HEK293 (cell line): ENCODE results near the gene AOAH.

Experiments used
- CTCF ChIA-PET: fragments of 350-600 bp; formaldehyde crosslinking; extraction: SDS; loops from one replicate; lab custom pipeline; 2021; ENCODE audit warnings: antibody characterized with exemption; lab: Yijun Ruan, JAX
- POLR2A ChIA-PET: fragments of 300-600 bp; formaldehyde crosslinking; extraction: SDS; loops from one replicate; lab custom pipeline; 2020; ENCODE audit warnings: antibody characterized with exemption, inconsistent platforms; lab: Yijun Ruan, JAX
- H3K27ac ChIP-seq: fragments of 200-500 bp; sonication (Bioruptor generic); 2 replicates; pipeline ENCODE4 v1.5.1; 2014; ENCODE audit warnings: low read depth, low read length, control low read depth, inconsistent platforms; ENCODE audit errors: extremely low read depth
- H3K36me3 ChIP-seq, 2 experiments: fragments of 200-500 bp in 1 of 2; sonication (Bioruptor generic) in 1 of 2; 1 replicate in 1 of 2; 2 replicates in 1 of 2; pipeline ENCODE4 v1.5.1; 2014 to 2017; ENCODE audit warnings: inconsistent platforms in 2 of 2, low read length in 2 of 2; ENCODE audit not compliant: control insufficient read depth in 2 of 2, insufficient read depth in 1 of 2
- H3K4me1 ChIP-seq: fragments of 200-500 bp; sonication (Bioruptor generic); 2 replicates; pipeline ENCODE4 v1.5.1; 2014; ENCODE audit warnings: mild to moderate bottlenecking, low read length, inconsistent platforms; ENCODE audit not compliant: control insufficient read depth, insufficient read depth
- H3K4me3 ChIP-seq: 2 replicates; pipeline ENCODE4 v1.5.1; 2011; ENCODE audit warnings: low read depth, mild to moderate bottlenecking, control low read depth, low read length, moderate library complexity
- H3K9me3 ChIP-seq: fragments of 200-500 bp; sonication (Bioruptor generic); 2 replicates; pipeline ENCODE4 v1.5.1; 2014; ENCODE audit warnings: low read depth, low read length, inconsistent platforms; ENCODE audit not compliant: control insufficient read depth, insufficient read depth
- BCL11B ChIP-seq: fragments of 450-650 bp; formaldehyde crosslinking; IDR thresholded peaks from 2 replicates; pipeline ENCODE4 v1.5.1; 2016; ENCODE audit warnings: low read depth, missing biosample characterization, missing genetic modification characterization
- CTCF ChIP-seq: fragments of 450-650 bp; formaldehyde crosslinking; IDR thresholded peaks from 2 replicates; pipeline ENCODE4 v1.5.1; 2016; ENCODE audit warnings: missing biosample characterization, missing genetic modification characterization
- ELK4 ChIP-seq: IDR thresholded peaks from 2 replicates; pipeline ENCODE4 v1.6.1; 2011; ENCODE audit warnings: mild to moderate bottlenecking, low read depth, low read length, borderline replicate concordance
- MEIS1 ChIP-seq: sonication (generic); formaldehyde crosslinking; IDR thresholded peaks from 2 replicates; pipeline ENCODE4 v1.8.1; 2022; ENCODE audit warnings: missing genetic modification reagents, mild to moderate bottlenecking, borderline replicate concordance
- SALL2 ChIP-seq: fragments of 450-650 bp; formaldehyde crosslinking; IDR thresholded peaks from 2 replicates; pipeline ENCODE4 v1.5.0; 2017; ENCODE audit warnings: missing biosample characterization, mild to moderate bottlenecking, missing genetic modification characterization, borderline replicate concordance
- SCRT2 ChIP-seq: fragments of 450-650 bp; formaldehyde crosslinking; IDR thresholded peaks from 2 replicates; pipeline ENCODE4 v1.5.1; 2016; ENCODE audit warnings: missing biosample characterization, missing genetic modification characterization
- ZBTB1 ChIP-seq: fragments of 450-650 bp; formaldehyde crosslinking; IDR thresholded peaks from 2 replicates; pipeline ENCODE4 v1.5.1; 2016; ENCODE audit warnings: missing biosample characterization, missing genetic modification characterization
- ZFP3 ChIP-seq: fragments of 450-650 bp; formaldehyde crosslinking; IDR thresholded peaks from 2 replicates; pipeline ENCODE4 v1.5.1; 2016; ENCODE audit warnings: low read depth, missing biosample characterization, missing genetic modification characterization
- ZNF148 ChIP-seq: fragments of 450-650 bp; formaldehyde crosslinking; IDR thresholded peaks from 2 replicates; pipeline ENCODE4 v1.5.0; 2017; ENCODE audit warnings: missing biosample characterization, missing genetic modification characterization, borderline replicate concordance
- ZNF18 ChIP-seq: fragments of 450-650 bp; formaldehyde crosslinking; IDR thresholded peaks from 2 replicates; pipeline ENCODE4 v1.5.1; 2016; ENCODE audit warnings: missing biosample characterization, missing genetic modification characterization
- ZNF211 ChIP-seq: fragments of 450-650 bp; formaldehyde crosslinking; IDR thresholded peaks from 2 replicates; pipeline ENCODE4 v1.5.1; 2016; ENCODE audit warnings: low read depth, missing biosample characterization, missing genetic modification characterization
- ZNF239 ChIP-seq: fragments of 450-650 bp; formaldehyde crosslinking; IDR thresholded peaks from 2 replicates; pipeline ENCODE4 v1.5.1; 2016; ENCODE audit warnings: missing biosample characterization, missing genetic modification characterization
- ZNF280D ChIP-seq: fragments of 450-650 bp; formaldehyde crosslinking; IDR thresholded peaks from 2 replicates; pipeline ENCODE4 v1.5.1; 2016; ENCODE audit warnings: missing biosample characterization, missing genetic modification characterization
- ZNF366 ChIP-seq: fragments of 450-650 bp; formaldehyde crosslinking; conservative IDR thresholded peaks from 2 replicates; pipeline ENCODE4 v1.5.1; 2016; ENCODE audit warnings: missing biosample characterization, missing genetic modification characterization
- ZNF394 ChIP-seq: fragments of 450-650 bp; formaldehyde crosslinking; IDR thresholded peaks from 2 replicates; pipeline ENCODE4 v1.5.1; 2016; ENCODE audit warnings: missing biosample characterization, missing genetic modification characterization, mild to moderate bottlenecking, moderate library complexity, borderline replicate concordance
- ZNF555 ChIP-seq: fragments of 450-650 bp; formaldehyde crosslinking; conservative IDR thresholded peaks from 2 replicates; pipeline ENCODE4 v1.5.1; 2017; ENCODE audit warnings: missing biosample characterization, mild to moderate bottlenecking, missing genetic modification characterization, inconsistent platforms
- ZNF558 ChIP-seq: fragments of 450-650 bp; formaldehyde crosslinking; IDR thresholded peaks from 2 replicates; pipeline ENCODE4 v1.5.1; 2016; ENCODE audit warnings: missing biosample characterization, missing genetic modification characterization
- ZNF600 ChIP-seq: fragments of 450-650 bp; formaldehyde crosslinking; IDR thresholded peaks from 2 replicates; pipeline ENCODE4 v1.5.1; 2016; ENCODE audit warnings: missing biosample characterization, missing genetic modification characterization
- ZNF654 ChIP-seq: fragments of 450-650 bp; formaldehyde crosslinking; IDR thresholded peaks from 2 replicates; pipeline ENCODE4 v1.5.1; 2016; ENCODE audit warnings: low read depth, missing biosample characterization, missing genetic modification characterization
- ZNF677 ChIP-seq: fragments of 450-650 bp; IDR thresholded peaks from 2 replicates; pipeline ENCODE4 v1.5.0; 2018; ENCODE audit warnings: missing biosample characterization, mild to moderate bottlenecking, missing genetic modification characterization, moderate library complexity
- ZNF792 ChIP-seq: fragments of 450-650 bp; formaldehyde crosslinking; IDR thresholded peaks from 2 replicates; pipeline ENCODE4 v1.5.1; 2016; ENCODE audit warnings: missing biosample characterization, missing genetic modification characterization

AOAH gene

GRCh38 chr7:36563706-36564327 is 160.5 kb downstream of the AOAH start (continued):
- no peak for TF ChIP-seq ELK4
- no peak for TF ChIP-seq ZNF677 (tag by site-specific recombination)
- TF ChIP-seq, all 188 proteins: peak for 0

- CTCF ChIA-PET: no interaction called here
- no peaks in the 10 kb centered on the region for H3K9me3 ChIP-seq
- H3K4me1 ChIP-seq: no peaks in the 10 kb centered on the region
- no peaks in the 10 kb centered on the region for H3K36me3 ChIP-seq
- POLR2A ChIA-PET: no interaction called here
- H3K4me3 ChIP-seq: no peak overlapping the region
- H3K27ac ChIP-seq: no peak overlapping the region
- TF ChIP-seq ZNF366 (no peak), ZNF558 (no peak), ZNF280D (tag by site-specific recombination) (no peak), ZNF394 (tag by site-specific recombination) (no peak), ZNF239 (tag by site-specific recombination) (no peak), ZNF18 (tag by site-specific recombination) (no peak), BCL11B (tag by site-specific recombination) (no peak), ELK4 (no peak), ZNF211 (tag by site-specific recombination) (no peak), ZNF792 (tag by site-specific recombination) (no peak), ZNF148 (tag by site-specific recombination) (no peak), ZFP3 (tag by site-specific recombination) (no peak), ZNF600 (tag by site-specific recombination) (no peak), ZNF654 (no peak), CTCF (tag by site-specific recombination) (no peak), SCRT2 (no peak), SALL2 (tag by site-specific recombination) (no peak), MEIS1 (CRISPR knock-in tag) (no peak), ZBTB1 (tag by site-specific recombination) (no peak), ZNF555 (no peak)
- TF ChIP-seq, all 188 proteins: peak for 0
Observed at GRCh38 chr7:36562121-36562520, 162.2 kb downstream of the AOAH start.
